ENCODE measurements around the gene ZBTB20.

ZBTB20 gene

GRCh38 chr3:114866430-114866829 is 280.7 kb downstream of the ZBTB20 start:
- ATAC-seq, result no peak
- TF ChIP-seq ESRRG (CRISPR knock-in tag; IDR thresholded peaks at IDR 0.05) (no peak), OSR1 (CRISPR knock-in tag; IDR thresholded peaks at IDR 0.05) (no peak), PPARA (CRISPR knock-in tag; IDR thresholded peaks at IDR 0.05; ENCODE audit: borderline replicate concordance) (no peak), ARNTL (CRISPR knock-in tag; IDR thresholded peaks at IDR 0.05; ENCODE audit: borderline replicate concordance, low read depth) (no peak), CSDC2 (CRISPR knock-in tag; IDR thresholded peaks at IDR 0.05) (no peak), RARB (CRISPR knock-in tag; IDR thresholded peaks at IDR 0.05) (no peak), ISL1 (CRISPR knock-in tag; IDR thresholded peaks at IDR 0.05) (no peak), PATZ1 (CRISPR knock-in tag; IDR thresholded peaks at IDR 0.05; ENCODE audit: borderline replicate concordance) (no peak), ZFP30 (CRISPR knock-in tag; IDR thresholded peaks at IDR 0.05) (no peak), BACH2 (CRISPR knock-in tag; IDR thresholded peaks at IDR 0.05; ENCODE audit: borderline replicate concordance) (no peak), ZNF70 (CRISPR knock-in tag; IDR thresholded peaks at IDR 0.05) (no peak), ZNF8 (CRISPR knock-in tag; IDR thresholded peaks at IDR 0.05) (no peak), ZFP3 (CRISPR knock-in tag; IDR thresholded peaks at IDR 0.05) (no peak)
- TF ChIP-seq, protein P1, sequence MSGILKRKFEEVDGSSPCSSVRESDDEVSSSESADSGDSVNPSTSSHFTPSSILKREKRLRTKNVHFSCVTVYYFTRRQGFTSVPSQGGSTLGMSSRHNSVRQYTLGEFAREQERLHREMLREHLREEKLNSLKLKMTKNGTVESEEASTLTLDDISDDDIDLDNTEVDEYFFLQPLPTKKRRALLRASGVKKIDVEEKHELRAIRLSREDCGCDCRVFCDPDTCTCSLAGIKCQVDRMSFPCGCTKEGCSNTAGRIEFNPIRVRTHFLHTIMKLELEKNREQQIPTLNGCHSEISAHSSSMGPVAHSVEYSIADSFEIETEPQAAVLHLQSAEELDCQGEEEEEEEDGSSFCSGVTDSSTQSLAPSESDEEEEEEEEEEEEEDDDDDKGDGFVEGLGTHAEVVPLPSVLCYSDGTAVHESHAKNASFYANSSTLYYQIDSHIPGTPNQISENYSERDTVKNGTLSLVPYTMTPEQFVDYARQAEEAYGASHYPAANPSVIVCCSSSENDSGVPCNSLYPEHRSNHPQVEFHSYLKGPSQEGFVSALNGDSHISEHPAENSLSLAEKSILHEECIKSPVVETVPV (CRISPR knock-in tag; IDR thresholded peaks at IDR 0.05), result no peak
- TF ChIP-seq, protein P2, sequence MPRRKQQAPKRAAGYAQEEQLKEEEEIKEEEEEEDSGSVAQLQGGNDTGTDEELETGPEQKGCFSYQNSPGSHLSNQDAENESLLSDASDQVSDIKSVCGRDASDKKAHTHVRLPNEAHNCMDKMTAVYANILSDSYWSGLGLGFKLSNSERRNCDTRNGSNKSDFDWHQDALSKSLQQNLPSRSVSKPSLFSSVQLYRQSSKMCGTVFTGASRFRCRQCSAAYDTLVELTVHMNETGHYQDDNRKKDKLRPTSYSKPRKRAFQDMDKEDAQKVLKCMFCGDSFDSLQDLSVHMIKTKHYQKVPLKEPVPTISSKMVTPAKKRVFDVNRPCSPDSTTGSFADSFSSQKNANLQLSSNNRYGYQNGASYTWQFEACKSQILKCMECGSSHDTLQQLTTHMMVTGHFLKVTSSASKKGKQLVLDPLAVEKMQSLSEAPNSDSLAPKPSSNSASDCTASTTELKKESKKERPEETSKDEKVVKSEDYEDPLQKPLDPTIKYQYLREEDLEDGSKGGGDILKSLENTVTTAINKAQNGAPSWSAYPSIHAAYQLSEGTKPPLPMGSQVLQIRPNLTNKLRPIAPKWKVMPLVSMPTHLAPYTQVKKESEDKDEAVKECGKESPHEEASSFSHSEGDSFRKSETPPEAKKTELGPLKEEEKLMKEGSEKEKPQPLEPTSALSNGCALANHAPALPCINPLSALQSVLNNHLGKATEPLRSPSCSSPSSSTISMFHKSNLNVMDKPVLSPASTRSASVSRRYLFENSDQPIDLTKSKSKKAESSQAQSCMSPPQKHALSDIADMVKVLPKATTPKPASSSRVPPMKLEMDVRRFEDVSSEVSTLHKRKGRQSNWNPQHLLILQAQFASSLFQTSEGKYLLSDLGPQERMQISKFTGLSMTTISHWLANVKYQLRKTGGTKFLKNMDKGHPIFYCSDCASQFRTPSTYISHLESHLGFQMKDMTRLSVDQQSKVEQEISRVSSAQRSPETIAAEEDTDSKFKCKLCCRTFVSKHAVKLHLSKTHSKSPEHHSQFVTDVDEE (CRISPR knock-in tag; IDR thresholded peaks at IDR 0.05), result no peak

GRCh38 chr3:114864970-114865369 is 282.1 kb downstream of the ZBTB20 start:
- no peak for TF ChIP-seq PATZ1 (CRISPR knock-in tag; IDR thresholded peaks at IDR 0.05; ENCODE audit: borderline replicate concordance)
- TF ChIP-seq PPARA (CRISPR knock-in tag; IDR thresholded peaks at IDR 0.05; ENCODE audit: borderline replicate concordance), result no peak
- TF ChIP-seq ZFP30 (CRISPR knock-in tag; IDR thresholded peaks at IDR 0.05), result no peak
- TF ChIP-seq GLIS3 (CRISPR knock-in tag; IDR thresholded peaks at IDR 0.05), result no peak
- TF ChIP-seq POU6F1 (CRISPR knock-in tag; IDR thresholded peaks at IDR 0.05; ENCODE audit: borderline replicate concordance, low read depth), result no peak
- TF ChIP-seq TOX (CRISPR knock-in tag; IDR thresholded peaks at IDR 0.05; ENCODE audit: borderline replicate concordance), result no peak
- no peak for TF ChIP-seq ZFP3 (CRISPR knock-in tag; IDR thresholded peaks at IDR 0.05)
- TF ChIP-seq ZC3H10 (CRISPR knock-in tag; IDR thresholded peaks at IDR 0.05), result no peak
- TF ChIP-seq, protein P2 (CRISPR knock-in tag; IDR thresholded peaks at IDR 0.05), result no peak
- no peak for TF ChIP-seq TCF4 (CRISPR knock-in tag; IDR thresholded peaks at IDR 0.05; ENCODE audit: borderline replicate concordance)
- no peak for TF ChIP-seq RARB (CRISPR knock-in tag; IDR thresholded peaks at IDR 0.05)
- TF ChIP-seq ZNF565 (CRISPR knock-in tag; conservative IDR thresholded peaks at IDR 0.05; ENCODE audit: low read depth), result no peak
- no peak for TF ChIP-seq ZNF70 (CRISPR knock-in tag; IDR thresholded peaks at IDR 0.05)
- ATAC-seq, result no peak

All from SK-N-SH treated with all-trans-retinoic acid at 6 μM for 48 hours (cell line).